HepG2 (cell line): ENCODE data around the gene RASIP1. TPM values are rescaled to one million over a fixed set of nuclear protein-coding genes. Genes with fewer than 3 reads are reported as not detected.
A peak's percentile ranks its signal among the peaks of the same experiment; 100 is the strongest.

ENCODE experiments used
- ETV5 ChIP-seq: IDR thresholded peaks from 2 replicates; pipeline ENCODE4 v1.6.1; 2018; ENCODE audit warnings: missing biosample characterization, missing genetic modification reagents, inconsistent platforms, borderline replicate concordance
- GPN1 ChIP-seq: sonication (generic); formaldehyde crosslinking; IDR thresholded peaks from 2 replicates; pipeline ENCODE4 v1.5.1; 2020; ENCODE audit warnings: missing genetic modification reagents, borderline replicate concordance
- HHEX ChIP-seq: IDR thresholded peaks from 2 replicates; pipeline ENCODE4 v1.6.1; 2016; ENCODE audit warnings: control low read depth
- MED13 ChIP-seq: sonication (generic); formaldehyde crosslinking; IDR thresholded peaks from 2 replicates; pipeline ENCODE4 v1.5.0; 2020; ENCODE audit warnings: missing genetic modification reagents
- NR3C1 ChIP-seq: sonication (generic); formaldehyde crosslinking; IDR thresholded peaks from 2 replicates; pipeline ENCODE4 v1.4.0; 2020; ENCODE audit warnings: missing genetic modification reagents
- PITX1 ChIP-seq: sonication (generic); formaldehyde crosslinking; IDR thresholded peaks from 2 replicates; pipeline ENCODE4 v1.5.1; 2020; ENCODE audit warnings: mild to moderate bottlenecking, missing genetic modification reagents
- RBAK ChIP-seq: sonication (generic); formaldehyde crosslinking; IDR thresholded peaks from 2 replicates; pipeline ENCODE4 v1.5.1; 2020; ENCODE audit warnings: mild to moderate bottlenecking, missing genetic modification reagents
- RFX3 ChIP-seq: IDR thresholded peaks from 2 replicates; pipeline ENCODE4 v1.6.1; 2016; ENCODE audit warnings: missing biosample characterization, missing genetic modification reagents
- SIN3B ChIP-seq: fragments of 150-350 bp; IDR thresholded peaks from 2 replicates; pipeline ENCODE4 v1.6.1; 2014; ENCODE audit warnings: low read length
- SMARCC2 ChIP-seq: fragments of 450-650 bp; IDR thresholded peaks from 2 replicates; pipeline ENCODE4 v1.6.1; 2017; ENCODE audit warnings: antibody characterized with exemption, mild to moderate bottlenecking
- TBX3 ChIP-seq: fragments of 450-650 bp; IDR thresholded peaks from 2 replicates; pipeline ENCODE4 v1.6.1; 2017; ENCODE audit warnings: antibody characterized with exemption, mild to moderate bottlenecking, inconsistent platforms, borderline replicate concordance
- ZBTB21 ChIP-seq: sonication (generic); formaldehyde crosslinking; IDR thresholded peaks from 2 replicates; pipeline ENCODE4 v1.4.0; 2020; ENCODE audit warnings: missing genetic modification reagents
- ZFP36 ChIP-seq: fragments of 150-350 bp; IDR thresholded peaks from 2 replicates; pipeline ENCODE4 v1.6.1; 2018; ENCODE audit warnings: borderline replicate concordance, low read length, low read depth; ENCODE audit not compliant: partially characterized antibody
- ZNF101 ChIP-seq: sonication (generic); formaldehyde crosslinking; IDR thresholded peaks from 2 replicates; pipeline ENCODE4 v1.4.0; 2020; ENCODE audit warnings: mild to moderate bottlenecking, low read depth, missing genetic modification reagents, borderline replicate concordance
- ZNF138 ChIP-seq: sonication (generic); formaldehyde crosslinking; IDR thresholded peaks from 2 replicates; pipeline ENCODE4 v1.5.0; 2020; ENCODE audit warnings: mild to moderate bottlenecking, low read depth, missing genetic modification reagents
- ZNF264 ChIP-seq: sonication (generic); formaldehyde crosslinking; IDR thresholded peaks from 2 replicates; pipeline ENCODE4 v1.4.0; 2020; ENCODE audit warnings: missing genetic modification reagents
- ZNF556 ChIP-seq: sonication (generic); formaldehyde crosslinking; IDR thresholded peaks from 2 replicates; pipeline ENCODE4 v1.4.0; 2020; ENCODE audit warnings: mild to moderate bottlenecking, missing genetic modification reagents, borderline replicate concordance
- ZNF761 ChIP-seq: sonication (generic); formaldehyde crosslinking; conservative IDR thresholded peaks from 2 replicates; pipeline ENCODE4 v1.4.0; 2020; ENCODE audit warnings: mild to moderate bottlenecking, missing genetic modification reagents
- ZNF891 ChIP-seq: sonication (generic); formaldehyde crosslinking; IDR thresholded peaks from 2 replicates; pipeline ENCODE4 v1.5.0; 2020; ENCODE audit warnings: mild to moderate bottlenecking, missing genetic modification reagents
- ZSCAN30 ChIP-seq: sonication (generic); formaldehyde crosslinking; IDR thresholded peaks from 2 replicates; pipeline ENCODE4 v1.5.0; 2020; ENCODE audit warnings: mild to moderate bottlenecking, missing genetic modification reagents
- polyA plus RNA-seq, 8 experiments: library from polyadenylated mRNA; depleted of rRNA in 3 of 8; stranded (reverse) in 7 of 8; unstranded in 1 of 8; fragments of >200 nt; fragmentation: Illumina TruSeq in 4 of 8; extraction: Trizol in 4 of 8; gene quantifications; 2 replicates each; pipeline versions ENCODE4 v1.2.1 to v1.2.3, GENCODE V29; 2011 to 2016; ENCODE audit warnings: low read depth in 4 of 8, missing spikeins in 1 of 8, mixed read lengths in 1 of 8; ENCODE audit not compliant: insufficient read depth in 1 of 8
- total RNA-seq, 5 experiments: library from RNA; depleted of rRNA; stranded (reverse); fragments of >200 nt; fragmentation: Illumina TruSeq; extraction: Trizol; gene quantifications; 2 replicates each; pipeline ENCODE4 v1.2.3, GENCODE V29; 2016; ENCODE audit warnings: low read depth in 1 of 5
- TF ChIP-seq, protein P1 (sequence below): sonication (generic); formaldehyde crosslinking; IDR thresholded peaks from 2 replicates; pipeline ENCODE4 v1.8.1; 2023; ENCODE audit warnings: missing genetic modification reagents, mild to moderate bottlenecking, borderline replicate concordance
- TF ChIP-seq, protein P2 (sequence below): sonication (generic); formaldehyde crosslinking; IDR thresholded peaks from 2 replicates; pipeline ENCODE4 v1.5.0; 2020; ENCODE audit warnings: mild to moderate bottlenecking, missing genetic modification reagents, borderline replicate concordance
- TF ChIP-seq, protein P3 (sequence below): IDR thresholded peaks from 2 replicates; pipeline ENCODE4 v1.6.1; 2016; ENCODE audit warnings: low read depth, control low read depth
- TF ChIP-seq, protein P4 (sequence below): sonication (generic); formaldehyde crosslinking; IDR thresholded peaks from 2 replicates; pipeline ENCODE4 v1.4.0; 2020; ENCODE audit warnings: low read depth, mild to moderate bottlenecking, missing genetic modification reagents

Gene RASIP1
- total and polyA plus RNA-seq, 2 of the 13 experiments (the other 11 are each of a cell fraction or from before 2014, with no cell fraction given): 0.44 to 0.58 TPM

DNA sequence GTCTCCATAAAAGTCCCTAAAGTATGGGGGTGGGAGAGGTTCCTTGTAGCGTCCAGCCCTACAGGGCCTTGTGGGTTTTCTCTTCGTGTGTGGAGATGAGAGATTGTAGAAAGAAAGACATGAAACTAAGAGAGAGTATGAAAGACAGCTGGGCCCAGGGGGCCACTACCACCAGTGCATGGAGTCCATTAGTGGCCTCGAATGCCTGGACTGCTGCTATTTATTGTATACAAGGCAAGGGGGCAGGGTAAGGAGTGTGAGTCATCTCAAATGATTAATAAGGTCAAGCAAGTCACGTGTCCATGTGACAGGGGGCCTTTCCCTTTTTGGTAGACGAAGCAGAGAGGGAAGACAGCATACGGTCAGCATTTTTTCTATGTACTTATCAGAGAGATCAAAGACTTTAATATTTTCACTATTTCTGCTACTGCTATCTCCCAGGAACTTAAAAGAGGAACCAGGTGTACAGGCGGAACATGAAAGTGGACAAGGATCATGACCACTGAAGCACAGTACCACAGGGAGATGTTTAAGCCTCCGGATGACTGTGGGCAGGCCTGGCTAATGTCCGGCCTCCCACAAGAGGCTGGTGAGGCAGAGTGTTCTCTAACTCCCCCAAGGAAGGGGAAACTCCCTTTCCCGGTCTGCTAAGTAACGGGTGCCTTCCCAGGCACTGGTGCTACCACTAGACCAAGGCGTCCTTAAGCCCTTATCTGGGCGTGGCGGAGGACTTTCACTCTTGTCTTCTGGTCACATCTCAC lies 40.4 kb upstream of the RASIP1 start (continued):
- TF ChIP-seq RBAK (CRISPR knock-in tag): no peak
- no peak for TF ChIP-seq PITX1
- TF ChIP-seq ZNF264 (CRISPR knock-in tag): peak; percentile 88
- TF ChIP-seq ZBTB21 (CRISPR knock-in tag): no peak
- TF ChIP-seq HHEX (CRISPR knock-in tag): no peak
- no peak for TF ChIP-seq SMARCC2
- no peak for TF ChIP-seq ZNF891 (CRISPR knock-in tag)
- TF ChIP-seq, protein P1, sequence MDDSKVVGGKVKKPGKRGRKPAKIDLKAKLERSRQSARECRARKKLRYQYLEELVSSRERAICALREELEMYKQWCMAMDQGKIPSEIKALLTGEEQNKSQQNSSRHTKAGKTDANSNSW (CRISPR knock-in tag): no peak
- TF ChIP-seq ZNF138: no peak
- no peak for TF ChIP-seq SIN3B
- no peak for TF ChIP-seq GPN1
- 0 out of 2 replicates have a peak, but pooled peaks have one; percentile 15 for TF ChIP-seq TBX3
- no peak for TF ChIP-seq RFX3 (CRISPR knock-in tag)
- no peak for TF ChIP-seq ZSCAN30 (CRISPR knock-in tag)
- TF ChIP-seq ZFP36: no peak
- TF ChIP-seq ZNF556 (CRISPR knock-in tag): no peak
- no peak for TF ChIP-seq MED13
- TF ChIP-seq ZNF101 (CRISPR knock-in tag): no peak
- TF ChIP-seq, protein P2, sequence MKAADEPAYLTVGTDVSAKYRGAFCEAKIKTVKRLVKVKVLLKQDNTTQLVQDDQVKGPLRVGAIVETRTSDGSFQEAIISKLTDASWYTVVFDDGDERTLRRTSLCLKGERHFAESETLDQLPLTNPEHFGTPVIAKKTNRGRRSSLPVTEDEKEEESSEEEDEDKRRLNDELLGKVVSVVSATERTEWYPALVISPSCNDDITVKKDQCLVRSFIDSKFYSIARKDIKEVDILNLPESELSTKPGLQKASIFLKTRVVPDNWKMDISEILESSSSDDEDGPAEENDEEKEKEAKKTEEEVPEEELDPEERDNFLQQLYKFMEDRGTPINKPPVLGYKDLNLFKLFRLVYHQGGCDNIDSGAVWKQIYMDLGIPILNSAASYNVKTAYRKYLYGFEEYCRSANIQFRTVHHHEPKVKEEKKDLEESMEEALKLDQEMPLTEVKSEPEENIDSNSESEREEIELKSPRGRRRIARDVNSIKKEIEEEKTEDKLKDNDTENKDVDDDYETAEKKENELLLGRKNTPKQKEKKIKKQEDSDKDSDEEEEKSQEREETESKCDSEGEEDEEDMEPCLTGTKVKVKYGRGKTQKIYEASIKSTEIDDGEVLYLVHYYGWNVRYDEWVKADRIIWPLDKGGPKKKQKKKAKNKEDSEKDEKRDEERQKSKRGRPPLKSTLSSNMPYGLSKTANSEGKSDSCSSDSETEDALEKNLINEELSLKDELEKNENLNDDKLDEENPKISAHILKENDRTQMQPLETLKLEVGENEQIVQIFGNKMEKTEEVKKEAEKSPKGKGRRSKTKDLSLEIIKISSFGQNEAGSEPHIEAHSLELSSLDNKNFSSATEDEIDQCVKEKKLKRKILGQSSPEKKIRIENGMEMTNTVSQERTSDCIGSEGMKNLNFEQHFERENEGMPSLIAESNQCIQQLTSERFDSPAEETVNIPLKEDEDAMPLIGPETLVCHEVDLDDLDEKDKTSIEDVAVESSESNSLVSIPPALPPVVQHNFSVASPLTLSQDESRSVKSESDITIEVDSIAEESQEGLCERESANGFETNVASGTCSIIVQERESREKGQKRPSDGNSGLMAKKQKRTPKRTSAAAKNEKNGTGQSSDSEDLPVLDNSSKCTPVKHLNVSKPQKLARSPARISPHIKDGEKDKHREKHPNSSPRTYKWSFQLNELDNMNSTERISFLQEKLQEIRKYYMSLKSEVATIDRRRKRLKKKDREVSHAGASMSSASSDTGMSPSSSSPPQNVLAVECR (CRISPR knock-in tag): no peak; the same call in 1 of the 2 replicates
- peak; percentile 22; the same call in 1 of the 2 replicates for TF ChIP-seq ETV5 (CRISPR knock-in tag)
- TF ChIP-seq, protein P3, sequence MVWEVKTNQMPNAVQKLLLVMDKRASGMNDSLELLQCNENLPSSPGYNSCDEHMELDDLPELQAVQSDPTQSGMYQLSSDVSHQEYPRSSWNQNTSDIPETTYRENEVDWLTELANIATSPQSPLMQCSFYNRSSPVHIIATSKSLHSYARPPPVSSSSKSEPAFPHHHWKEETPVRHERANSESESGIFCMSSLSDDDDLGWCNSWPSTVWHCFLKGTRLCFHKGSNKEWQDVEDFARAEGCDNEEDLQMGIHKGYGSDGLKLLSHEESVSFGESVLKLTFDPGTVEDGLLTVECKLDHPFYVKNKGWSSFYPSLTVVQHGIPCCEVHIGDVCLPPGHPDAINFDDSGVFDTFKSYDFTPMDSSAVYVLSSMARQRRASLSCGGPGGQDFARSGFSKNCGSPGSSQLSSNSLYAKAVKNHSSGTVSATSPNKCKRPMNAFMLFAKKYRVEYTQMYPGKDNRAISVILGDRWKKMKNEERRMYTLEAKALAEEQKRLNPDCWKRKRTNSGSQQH: no peak
- TF ChIP-seq, protein P4, sequence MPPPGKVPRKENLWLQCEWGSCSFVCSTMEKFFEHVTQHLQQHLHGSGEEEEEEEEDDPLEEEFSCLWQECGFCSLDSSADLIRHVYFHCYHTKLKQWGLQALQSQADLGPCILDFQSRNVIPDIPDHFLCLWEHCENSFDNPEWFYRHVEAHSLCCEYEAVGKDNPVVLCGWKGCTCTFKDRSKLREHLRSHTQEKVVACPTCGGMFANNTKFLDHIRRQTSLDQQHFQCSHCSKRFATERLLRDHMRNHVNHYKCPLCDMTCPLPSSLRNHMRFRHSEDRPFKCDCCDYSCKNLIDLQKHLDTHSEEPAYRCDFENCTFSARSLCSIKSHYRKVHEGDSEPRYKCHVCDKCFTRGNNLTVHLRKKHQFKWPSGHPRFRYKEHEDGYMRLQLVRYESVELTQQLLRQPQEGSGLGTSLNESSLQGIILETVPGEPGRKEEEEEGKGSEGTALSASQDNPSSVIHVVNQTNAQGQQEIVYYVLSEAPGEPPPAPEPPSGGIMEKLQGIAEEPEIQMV (CRISPR knock-in tag): no peak
- TF ChIP-seq ZNF761 (CRISPR knock-in tag): no peak
- TF ChIP-seq NR3C1 (CRISPR knock-in tag): no peak
